Duodenal mucosa (tissue), 2 donors: ENCODE results near the gene KLK6.
"Not testable (repeated sequence)": the region's sequence is repeated elsewhere in the genome, so short reads cannot be mapped to it uniquely, and the experiment has no call there.

Experiments
- H3K27ac ChIP-seq: one replicate; pipeline ENCODE4 v1.7.0; 2013; ENCODE audit warnings: low read depth, low read length
- H3K27me3 ChIP-seq, 2 donors: one replicate each; pipeline ENCODE4 v1.7.0; 2013; ENCODE audit warnings: low read length in 2 of 2, control low read depth in 1 of 2; ENCODE audit not compliant: insufficient read depth in 2 of 2, control insufficient read depth in 1 of 2
- H3K36me3 ChIP-seq, 2 donors: one replicate each; pipeline ENCODE4 v1.7.0; 2013; ENCODE audit warnings: low read length in 2 of 2, control low read depth in 1 of 2; ENCODE audit not compliant: insufficient read depth in 2 of 2, control insufficient read depth in 1 of 2
- H3K4me1 ChIP-seq, 2 donors: one replicate each; pipeline ENCODE4 v1.7.0; 2013; ENCODE audit warnings: low read length in 2 of 2, control low read depth in 1 of 2; ENCODE audit not compliant: insufficient read depth in 2 of 2, control insufficient read depth in 1 of 2
- H3K4me3 ChIP-seq, 2 donors: one replicate each; pipeline ENCODE4 v1.7.0; 2013; ENCODE audit warnings: low read length in 2 of 2, low read depth in 1 of 2
- H3K9ac ChIP-seq, 2 donors: one replicate each; pipeline ENCODE4 v1.7.0; 2013; ENCODE audit warnings: low read length in 2 of 2, low read depth in 1 of 2
- H3K9me3 ChIP-seq, 2 donors: one replicate each; pipeline ENCODE4 v1.7.0; 2013; ENCODE audit warnings: low read length in 2 of 2, control low read depth in 1 of 2; ENCODE audit not compliant: control insufficient read depth in 1 of 2

Gene KLK6

GRCh38 chr19:50994129-50994528, 24.7 kb upstream of the KLK6 start:
- Histone ChIP-seq H3K4me1 (no peaks in the 10 kb centered on the region), H3K9me3 (no peaks in the 10 kb centered on the region), H3K36me3 (no peaks in the 10 kb centered on the region), H3K27ac (no peak overlapping the region), H3K4me3 (no peak overlapping the region), H3K27me3 (no peaks in the 10 kb centered on the region), H3K9ac (no peak overlapping the region)

GRCh38 chr19:50992666-50993035, 23.3 kb upstream of the KLK6 start:
- no peaks in the 10 kb centered on the region for H3K9me3 ChIP-seq
- no peak overlapping the region for H3K4me3 ChIP-seq
- no peak overlapping the region for H3K27ac ChIP-seq
- H3K36me3 ChIP-seq: no peaks in the 10 kb centered on the region
- no peak overlapping the region for H3K9ac ChIP-seq
- H3K27me3 ChIP-seq: no peaks in the 10 kb centered on the region
- no peaks in the 10 kb centered on the region for H3K4me1 ChIP-seq

GRCh38 chr19:50984416-50984815, 15.0 kb upstream of the KLK6 start:
- not testable (repeated sequence) for H3K9ac ChIP-seq, H3K9me3 ChIP-seq, H3K4me1 ChIP-seq, H3K36me3 ChIP-seq, H3K27me3 ChIP-seq, H3K4me3 ChIP-seq, H3K27ac ChIP-seq

- H3K27me3 ChIP-seq: peaks cover 0 to 2% of the 10 kb centered on the region in 2 donors
- no peak within 1 kb of the TSS for H3K9ac ChIP-seq
- no peak within 1 kb of the TSS for H3K4me3 ChIP-seq
- no peaks in the 10 kb centered on the region for H3K36me3 ChIP-seq
- H3K27ac ChIP-seq: no peak within 1 kb of the TSS
- no peaks in the 10 kb centered on the region for H3K4me1 ChIP-seq
- no peaks in the 10 kb centered on the region for H3K9me3 ChIP-seq
Measured at GRCh38 chr19:50983625-50984292, 14.4 kb upstream of the KLK6 start, which contains the start of gene KLK7. Gene KLK7 (minus strand): TSS chr19:50983917. CDS start chr19:50982399, 1,518 bp downstream.

DNA sequence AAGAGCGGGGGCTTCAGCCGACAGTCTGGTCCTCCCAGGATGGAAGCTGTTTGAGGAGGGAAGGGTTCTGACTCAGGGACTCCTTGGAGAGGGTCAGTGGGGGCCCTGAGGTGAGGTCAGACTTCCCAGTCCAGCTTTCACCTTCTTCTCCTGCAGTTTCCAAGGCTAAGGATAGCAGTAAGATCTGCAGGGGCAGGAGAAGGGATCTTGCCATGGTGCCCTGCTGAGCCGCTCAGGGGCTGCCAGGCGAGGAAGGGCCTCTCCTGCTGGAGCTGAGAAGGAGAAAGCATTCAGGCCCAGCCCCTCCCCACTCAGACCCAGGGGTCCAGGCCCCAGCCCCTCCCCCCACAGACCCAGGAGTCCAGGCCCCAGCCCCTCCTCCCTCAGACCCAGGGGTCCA, 12.8 kb upstream of the KLK6 start:
- H3K36me3 ChIP-seq: no peaks in the 10 kb centered on the region
- peaks cover 2 to 4% of the 10 kb centered on the region in 2 donors for H3K27me3 ChIP-seq
- H3K4me1 ChIP-seq: no peaks in the 10 kb centered on the region
- H3K27ac ChIP-seq: no peak overlapping the region
- H3K4me3 ChIP-seq: no peak overlapping the region
- no peak overlapping the region for H3K9ac ChIP-seq
- no peaks in the 10 kb centered on the region for H3K9me3 ChIP-seq

DNA sequence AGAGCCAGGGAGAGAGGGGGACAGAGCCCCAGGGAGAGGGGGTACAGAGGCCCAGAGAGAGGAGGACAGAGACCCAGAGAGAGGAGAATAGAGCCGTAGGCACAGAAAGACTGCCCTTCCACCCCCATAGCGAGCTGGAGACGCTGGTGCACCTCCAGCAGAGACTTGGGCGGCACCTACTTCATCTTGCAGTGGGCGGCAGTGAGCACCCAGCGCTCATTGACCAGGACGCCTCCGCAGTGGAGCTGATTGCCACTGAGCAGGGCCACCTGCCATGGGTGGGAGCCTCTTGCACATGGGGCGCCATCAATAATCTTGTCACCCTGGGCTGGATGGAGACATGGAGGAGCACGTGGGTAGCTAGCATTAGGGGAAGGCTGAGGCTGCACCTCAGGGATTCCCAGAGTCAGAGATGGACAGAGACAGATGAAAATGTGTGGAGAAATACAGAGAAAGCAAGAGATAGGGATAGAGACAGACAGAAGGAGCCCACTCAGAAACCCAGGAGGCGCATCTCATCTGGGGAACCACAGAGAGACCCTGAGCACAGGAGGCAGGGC, 12.3 kb upstream of the KLK6 start:
- Histone ChIP-seq H3K4me3 (no peak overlapping the region), H3K36me3 (no peaks in the 10 kb centered on the region), H3K9ac (no peak overlapping the region), H3K27ac (no peak overlapping the region), H3K4me1 (no peaks in the 10 kb centered on the region), H3K9me3 (no peaks in the 10 kb centered on the region), H3K27me3 (peaks cover 2 to 4% of the 10 kb centered on the region in 2 donors)

DNA sequence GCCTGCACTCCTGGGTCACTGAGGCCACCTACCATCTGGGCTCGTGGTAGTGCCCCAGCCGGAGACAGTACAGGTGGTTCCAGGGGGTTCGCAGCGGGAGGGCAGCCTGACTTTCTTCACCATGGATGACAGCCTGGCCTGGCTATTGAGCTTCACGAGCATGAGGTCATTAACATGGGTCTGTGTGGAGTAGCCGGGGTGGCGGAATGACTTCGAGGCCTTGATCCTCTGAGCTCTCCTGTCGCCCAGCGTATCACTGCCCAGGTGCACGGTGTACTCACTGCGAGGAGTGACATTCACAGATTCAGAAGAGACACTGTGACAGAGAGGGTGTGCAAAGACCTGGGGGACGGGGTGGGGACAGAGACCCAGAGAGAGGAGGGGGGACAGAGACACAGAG, 10.8 kb upstream of the KLK6 start:
- Histone ChIP-seq H3K36me3 (no peaks in the 10 kb centered on the region), H3K27me3 (peaks cover 4% of the 10 kb centered on the region in 2 donors), H3K27ac (no peak overlapping the region), H3K4me1 (no peaks in the 10 kb centered on the region), H3K9ac (no peak overlapping the region), H3K9me3 (no peaks in the 10 kb centered on the region), H3K4me3 (no peak overlapping the region)

- H3K4me3 ChIP-seq: no peak overlapping the region
- H3K4me1 ChIP-seq: no peaks in the 10 kb centered on the region
- no peak overlapping the region for H3K9ac ChIP-seq
- no peaks in the 10 kb centered on the region for H3K9me3 ChIP-seq
- H3K27me3 ChIP-seq: peaks cover 4% of the 10 kb centered on the region in 2 donors
- H3K36me3 ChIP-seq: no peaks in the 10 kb centered on the region
- no peak overlapping the region for H3K27ac ChIP-seq
Measured at GRCh38 chr19:50979758-50980157, 10.4 kb upstream of the KLK6 start.

GRCh38 chr19:50978772-50979390, 9.5 kb upstream of the KLK6 start:
- Histone ChIP-seq H3K27me3 (peaks cover 4% of the 10 kb centered on the region in 2 donors), H3K9me3 (no peaks in the 10 kb centered on the region), H3K27ac (no peak overlapping the region), H3K4me1 (no peaks in the 10 kb centered on the region), H3K9ac (no peak overlapping the region), H3K36me3 (no peaks in the 10 kb centered on the region), H3K4me3 (no peak overlapping the region)

DNA sequence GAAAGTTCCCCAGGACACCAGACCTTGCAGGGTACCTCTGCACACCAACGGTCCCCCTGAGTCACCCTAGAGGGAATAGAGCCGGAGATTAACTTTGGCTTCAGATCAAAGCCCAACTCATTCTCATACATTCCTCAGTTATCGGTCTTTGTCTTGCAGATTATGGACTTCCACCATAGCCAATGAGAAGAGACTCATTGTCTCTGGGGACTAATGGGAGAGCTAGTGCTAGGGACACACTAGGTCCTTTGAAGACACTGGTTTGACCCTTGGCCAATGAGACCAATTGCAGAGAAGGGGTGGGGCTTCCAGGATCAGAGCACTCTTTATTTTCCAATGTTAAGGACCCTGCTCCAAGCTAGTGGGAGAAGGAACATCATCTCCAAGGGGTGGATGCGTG, 8.2 kb upstream of the KLK6 start:
- H3K9me3 ChIP-seq: no peaks in the 10 kb centered on the region
- H3K27me3 ChIP-seq: peaks cover 4 to 7% of the 10 kb centered on the region in 2 donors
- H3K4me3 ChIP-seq: no peak overlapping the region
- H3K27ac ChIP-seq: no peak overlapping the region
- H3K9ac ChIP-seq: no peak overlapping the region
- no peaks in the 10 kb centered on the region for H3K4me1 ChIP-seq
- no peaks in the 10 kb centered on the region for H3K36me3 ChIP-seq
